ENCODE measurements around the gene COTL1.
"Not testable (repeated sequence)": the region's sequence is repeated elsewhere in the genome, so short reads cannot be mapped to it uniquely, and the experiment has no call there.

COTL1 gene

DNA sequence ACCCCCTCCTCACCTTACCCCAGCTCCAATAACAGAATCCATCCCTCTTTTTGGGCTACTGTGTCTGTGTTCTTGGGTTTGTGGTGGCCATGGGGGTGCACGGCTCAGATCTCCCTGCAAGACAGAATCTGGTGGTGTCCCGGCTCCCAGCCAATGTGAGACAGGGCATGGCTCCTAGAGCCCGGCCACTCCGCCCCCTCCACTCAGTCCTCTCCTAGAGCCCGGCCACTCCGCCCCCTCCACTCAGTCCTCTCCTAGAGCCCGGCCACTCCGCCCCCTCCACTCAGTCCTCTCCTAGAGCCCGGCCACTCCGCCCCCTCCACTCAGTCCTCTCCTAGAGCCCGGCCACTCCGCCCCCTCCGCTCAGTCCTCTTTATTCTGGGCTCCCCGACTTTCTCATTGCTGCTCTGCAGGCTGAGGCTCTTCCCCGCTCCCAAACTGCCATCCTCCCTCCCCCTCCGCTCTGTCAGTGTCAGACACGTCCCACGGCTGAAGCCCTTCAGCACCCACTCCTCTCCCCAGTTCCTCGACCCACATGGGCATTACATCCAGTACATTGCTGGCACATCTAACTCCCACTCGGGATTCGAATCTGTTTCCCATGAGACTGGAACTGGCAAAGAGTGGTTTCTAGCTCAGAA lies 92.8 kb downstream of the COTL1 start:
- DNase-seq: not testable (repeated sequence)

DNA sequence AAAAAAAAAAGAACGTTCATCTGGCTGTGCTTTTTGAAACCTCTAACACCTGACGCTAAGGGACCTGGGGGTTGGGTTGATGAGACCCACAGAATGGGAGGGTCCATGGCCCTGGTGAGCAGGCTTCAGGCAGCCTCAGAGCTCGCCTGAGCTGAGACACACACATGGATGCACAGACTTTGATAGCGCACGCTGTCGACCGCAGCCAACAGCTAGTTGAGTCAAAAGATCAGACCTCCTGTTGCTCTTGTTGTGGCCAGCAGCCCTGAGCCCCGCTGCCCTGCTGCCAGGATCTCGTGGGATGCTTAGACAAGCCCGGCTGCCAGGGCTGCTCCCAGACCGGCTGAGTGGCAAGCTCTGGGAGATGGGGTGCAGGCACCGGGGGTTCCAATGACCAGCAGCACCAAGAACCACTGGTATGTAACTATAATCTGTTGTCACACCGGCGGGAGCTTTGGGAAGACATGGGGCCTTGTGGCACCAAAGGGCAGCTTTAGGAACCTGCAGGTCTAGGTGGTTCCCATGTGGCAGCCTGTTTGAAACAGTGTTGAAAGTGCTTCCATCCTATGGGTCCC lies 93.4 kb downstream of the COTL1 start:
- no peak for DNase-seq

DNA sequence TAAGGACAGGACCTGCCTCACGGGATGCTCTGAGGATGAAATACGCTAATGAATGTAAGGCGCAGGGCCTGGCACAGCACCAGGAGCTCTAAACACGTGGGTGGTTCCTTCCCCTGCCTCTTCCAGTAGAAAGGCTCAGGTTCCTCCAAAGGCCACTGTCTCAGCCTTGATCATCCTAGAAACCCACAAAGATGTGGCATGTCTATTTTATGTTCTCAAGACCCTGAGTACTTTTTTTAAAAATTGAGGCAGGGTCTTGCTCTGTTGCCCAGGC lies 96.4 kb downstream of the COTL1 start:
- no peak for DNase-seq

DNA sequence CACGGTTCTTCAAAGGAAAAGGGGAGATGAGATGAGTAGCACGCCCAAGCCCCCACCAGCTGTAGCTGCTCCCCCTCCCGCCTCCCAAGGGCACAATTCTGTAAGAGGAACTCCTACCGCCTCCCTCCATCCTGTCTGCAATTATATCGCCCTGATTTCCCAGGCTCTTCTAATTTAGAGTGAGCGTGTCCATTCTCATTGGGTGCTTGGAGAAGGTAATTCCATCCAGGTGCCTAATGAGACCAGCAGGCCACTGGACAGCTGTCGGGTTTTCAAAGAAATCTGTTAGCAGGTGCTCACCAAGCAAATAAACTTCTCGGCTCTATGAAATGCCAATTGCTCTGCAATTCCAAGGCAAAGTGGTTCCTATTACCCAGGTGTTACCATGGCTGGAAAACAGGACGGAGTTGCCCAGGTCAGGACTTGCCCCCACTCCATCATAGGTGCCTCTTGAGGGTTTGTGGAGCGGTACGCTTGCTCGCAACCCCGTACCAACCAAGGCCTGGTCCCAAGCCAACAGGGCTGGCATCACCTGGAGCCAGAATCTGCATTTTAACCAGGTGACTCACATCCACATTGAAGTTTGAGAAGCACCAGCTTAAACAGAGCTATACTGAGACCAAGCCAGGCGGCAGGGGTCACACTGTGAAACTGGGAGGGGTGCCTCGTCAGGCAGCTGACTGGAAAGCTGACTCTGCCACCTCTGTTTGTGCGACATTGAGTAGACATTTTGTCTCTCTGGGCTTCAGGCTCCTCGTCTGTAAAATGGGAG lies 97.0 kb downstream of the COTL1 start:
- no peak for DNase-seq

DNA sequence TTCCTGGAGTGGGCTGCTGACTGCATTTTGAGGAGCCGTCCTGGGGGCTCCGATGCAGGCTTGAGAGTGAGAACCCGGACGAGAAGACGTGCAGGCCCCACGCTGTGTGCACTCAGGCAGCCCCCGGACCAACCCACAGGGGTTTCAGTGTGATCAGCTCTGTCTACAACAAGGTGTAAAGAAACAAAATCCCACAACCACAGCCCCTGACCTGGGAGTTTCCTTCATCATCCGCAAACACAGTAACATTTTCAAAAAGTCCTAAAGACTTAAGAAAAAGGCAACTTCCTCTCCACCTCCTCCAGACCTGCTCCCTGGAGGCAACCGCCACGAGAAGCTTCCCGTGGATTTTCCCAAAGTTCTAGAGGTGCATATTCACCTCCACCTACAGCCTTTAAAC lies 98.0 kb downstream of the COTL1 start:
- no peak for DNase-seq

DNA sequence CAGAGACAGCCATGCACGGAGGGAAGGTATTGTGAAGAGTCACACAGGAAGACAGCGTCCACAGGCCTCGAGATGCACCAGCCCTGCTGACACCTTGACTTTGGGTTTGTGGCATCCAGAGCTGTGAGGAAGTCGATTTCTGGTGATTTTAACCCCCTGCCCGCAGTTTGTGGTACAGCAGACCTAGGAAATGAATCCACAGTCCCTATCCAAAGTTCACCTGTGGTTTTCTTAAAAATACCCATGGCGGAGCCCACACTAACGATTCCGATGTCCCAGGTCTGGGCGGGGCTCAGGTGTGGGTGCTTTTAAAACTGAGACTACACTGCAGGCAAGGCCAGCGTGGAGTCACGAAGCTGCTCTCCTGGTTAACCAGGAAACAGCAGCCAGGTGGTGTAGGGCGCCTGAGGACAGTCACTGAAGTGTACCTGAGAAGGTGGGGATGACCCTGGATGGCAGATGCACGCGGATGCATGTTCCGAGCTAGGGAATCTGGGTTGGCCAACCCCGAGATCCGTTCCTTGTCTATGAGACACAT lies 99.0 kb downstream of the COTL1 start:
- no peak for DNase-seq

DNA sequence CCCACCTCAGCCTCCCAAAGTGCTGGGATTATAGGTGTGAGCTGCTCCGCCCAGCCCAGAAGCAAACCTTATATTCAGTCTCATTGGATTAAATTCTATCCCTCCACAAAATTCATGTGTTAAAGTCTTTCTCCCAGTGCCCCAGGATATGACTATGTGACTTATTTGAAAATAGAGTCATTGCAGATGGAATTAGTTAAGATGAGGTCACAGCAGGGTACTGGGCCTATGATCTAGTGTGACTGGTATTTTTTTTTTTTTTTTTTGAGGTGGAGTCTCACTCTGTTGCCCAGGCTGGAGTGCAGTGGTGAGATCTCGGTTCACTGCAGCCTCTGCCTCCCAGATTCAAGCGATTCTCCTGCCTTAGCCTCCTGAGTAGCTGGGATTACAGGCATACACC lies 99.7 kb downstream of the COTL1 start:
- DNase-seq: not testable (repeated sequence)

DNA sequence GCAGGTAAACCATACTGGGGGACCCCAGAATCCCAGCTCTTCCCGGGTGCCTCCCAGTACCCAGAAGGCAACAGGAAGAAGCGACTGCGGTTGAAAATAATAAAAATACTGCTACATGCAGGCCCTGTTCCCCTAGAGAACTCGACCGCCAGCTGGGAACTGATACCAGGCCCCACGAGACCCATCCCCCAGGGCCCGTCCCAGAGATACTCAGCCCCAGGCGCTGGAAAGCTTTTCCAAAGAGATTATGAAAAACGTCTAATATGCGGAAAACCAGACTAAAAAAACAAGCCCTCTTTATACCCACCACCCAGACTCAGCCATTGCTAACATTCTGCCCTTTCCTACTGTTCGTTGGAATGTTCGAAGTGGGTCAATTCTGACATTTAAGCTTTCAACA lies 100.5 kb downstream of the COTL1 start:
- DNase-seq: no peak
